Esophagus squamous epithelium (tissue), 5 donors: ENCODE data around the gene SLC7A6. TPM values are rescaled to one million over a fixed set of nuclear protein-coding genes. Genes with fewer than 3 reads are reported as not detected.

Experiments
- DNase-seq: peaks from one replicate; lab custom pipeline; 2025; lab: John Stamatoyannopoulos, UW
- H3K27ac ChIP-seq, 4 donors: fragments of 200-600 bp; sonication (generic); one replicate each; pipeline ENCODE4 v1.5.1; 2016 to 2019; ENCODE audit warnings: mild to moderate bottlenecking in 1 of 4
- H3K27me3 ChIP-seq, 4 donors: fragments of 200-600 bp; sonication (generic); 1 replicate in 3 of 4; 2 replicates in 1 of 4; pipeline versions ENCODE4 v1.5.1 to v1.6.0; 2017 to 2021; ENCODE audit warnings: antibody characterized with exemption in 1 of 4
- H3K36me3 ChIP-seq, 3 donors: fragments of 200-600 bp; sonication (generic); one replicate each; pipeline ENCODE4 v1.5.1; 2016 to 2019
- H3K4me1 ChIP-seq, 3 donors: fragments of 200-600 bp; sonication (generic); one replicate each; pipeline ENCODE4 v1.5.1; 2017 to 2019
- H3K4me3 ChIP-seq, 4 donors: fragments of 200-600 bp; sonication (generic); 1 replicate in 3 of 4; 2 replicates in 1 of 4; pipeline ENCODE4 v1.5.1; 2016 to 2019; ENCODE audit warnings: mild to moderate bottlenecking in 2 of 4, moderate library complexity in 1 of 4
- H3K9me3 ChIP-seq, 3 donors: fragments of 200-600 bp; sonication (generic); one replicate each; pipeline ENCODE4 v1.5.1; 2016 to 2019
- CTCF ChIP-seq, 6 experiments: fragments of 450-650 bp in 4 of 6; fragments of 200-600 bp in 2 of 6; sonication (generic) in 2 of 6; IDR thresholded peaks; one replicate each; pipeline ENCODE4 v1.5.1; 2016 to 2019; ENCODE audit warnings: antibody characterized with exemption in 6 of 6, mild to moderate bottlenecking in 4 of 6, moderate library complexity in 4 of 6
- POLR2A ChIP-seq, 4 donors: fragments of 450-650 bp; IDR thresholded peaks; one replicate each; pipeline ENCODE4 v1.6.1; 2017; ENCODE audit warnings: antibody characterized with exemption in 4 of 4, mild to moderate bottlenecking in 4 of 4, moderate library complexity in 3 of 4
- WGBS, 2 donors: methylation state at CpG; one replicate each; pipeline ENCODE4 v1.1.5; 2018; 5-methylcytosine and 5-hydroxymethylcytosine counted together
- intact Hi-C: fragments of 100-400 bp; cut with DNase I; formaldehyde crosslinking; loops from one replicate; pipeline ENCODE4 v1.15.0; 2022
- total RNA-seq, 4 donors: library from RNA; depleted of rRNA; stranded (reverse); fragments of >200 nt; gene quantifications; one replicate each; pipeline ENCODE4 v1.1.0, GENCODE V29; 2016
- donor health status: DM: yes; HTN: yes; CAD: no.

Gene SLC7A6
- total RNA-seq, 4 donors from 2014 or later: 5.7 to 28.2 (median 7.9) TPM

DNA sequence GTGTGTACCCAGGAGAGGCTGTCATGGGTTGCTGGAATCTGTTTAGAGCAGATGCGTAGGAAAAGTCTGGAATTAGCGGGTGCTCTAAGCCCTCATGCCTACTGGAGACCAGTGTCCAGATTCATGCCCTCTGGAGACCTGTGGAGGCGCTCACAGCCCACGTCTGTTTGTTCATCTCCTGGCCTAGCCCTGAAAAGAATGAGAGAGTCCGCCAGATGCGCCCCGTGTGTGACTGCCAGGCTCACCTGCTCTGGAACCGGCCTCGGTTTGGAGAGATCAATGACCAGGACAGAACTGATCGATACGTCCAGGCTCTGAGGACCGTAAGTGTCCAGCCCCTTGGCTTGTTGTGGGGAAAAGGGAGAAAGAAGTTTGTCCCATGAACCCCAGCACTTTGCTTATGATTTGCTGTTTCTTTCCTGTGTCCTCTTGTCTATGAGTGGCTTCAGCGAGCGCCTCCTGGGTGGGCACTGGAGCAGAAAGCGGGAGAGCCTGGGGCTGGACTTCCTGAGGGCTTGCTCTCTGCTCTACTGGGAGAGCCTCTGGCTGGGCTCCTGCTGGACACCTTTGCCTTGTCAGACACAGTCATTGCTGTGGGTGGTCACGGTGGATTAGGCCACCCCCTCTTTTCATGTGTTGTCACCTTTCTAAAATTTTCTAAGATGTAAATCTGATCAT is 81.8 kb downstream of the SLC7A6 start:
- no peak for TF ChIP-seq POLR2A (IDR thresholded peaks at IDR 0.05)
- no peak for TF ChIP-seq CTCF (IDR thresholded peaks at IDR 0.05)
- intact Hi-C loops: no loop called here
- no peak overlapping the region for H3K4me3 ChIP-seq
- no peaks in the 10 kb centered on the region for H3K27me3 ChIP-seq
- DNase-seq: no peak
- WGBS, 2 donors: 93% methylated on average over 3 to 9 of the region's 16 CpGs
- peaks cover 8 to 94% (median 14%) of the 10 kb centered on the region in 3 donors for H3K36me3 ChIP-seq
- no peaks in the 10 kb centered on the region for H3K4me1 ChIP-seq
- no peak overlapping the region for H3K27ac ChIP-seq
- H3K9me3 ChIP-seq: no peaks in the 10 kb centered on the region

- no peak for TF ChIP-seq CTCF (IDR thresholded peaks at IDR 0.05)
- no peak for TF ChIP-seq POLR2A (IDR thresholded peaks at IDR 0.05)
- intact Hi-C loops: no loop called here
- Histone ChIP-seq H3K27me3 (no peaks in the 10 kb centered on the region), H3K4me1 (no peaks in the 10 kb centered on the region), H3K27ac (no peak overlapping the region), H3K4me3 (no peak overlapping the region), H3K36me3 (peaks cover 13 to 94% (median 14%) of the 10 kb centered on the region in 3 donors), H3K9me3 (no peaks in the 10 kb centered on the region)
- 72 to 79% methylated on average over 4 of the region's 12 CpGs for WGBS, 2 donors
- no peak for DNase-seq
Observed at GRCh38 chr16:68346892-68347480, 82.7 kb downstream of the SLC7A6 start.

GRCh38 chr16:68347605-68348004 is 83.3 kb downstream of the SLC7A6 start:
- no peak for DNase-seq
- Histone ChIP-seq H3K36me3 (peaks cover 13 to 94% (median 14%) of the 10 kb centered on the region in 3 donors), H3K27ac (no peak overlapping the region), H3K27me3 (no peaks in the 10 kb centered on the region), H3K4me3 (no peak overlapping the region), H3K4me1 (no peaks in the 10 kb centered on the region), H3K9me3 (no peaks in the 10 kb centered on the region)
- TF ChIP-seq CTCF (IDR thresholded peaks at IDR 0.05): no peak
- intact Hi-C loops: no loop called here
- 80 to 89% methylated on average over 3 to 4 of the region's 4 CpGs for WGBS, 2 donors

DNA sequence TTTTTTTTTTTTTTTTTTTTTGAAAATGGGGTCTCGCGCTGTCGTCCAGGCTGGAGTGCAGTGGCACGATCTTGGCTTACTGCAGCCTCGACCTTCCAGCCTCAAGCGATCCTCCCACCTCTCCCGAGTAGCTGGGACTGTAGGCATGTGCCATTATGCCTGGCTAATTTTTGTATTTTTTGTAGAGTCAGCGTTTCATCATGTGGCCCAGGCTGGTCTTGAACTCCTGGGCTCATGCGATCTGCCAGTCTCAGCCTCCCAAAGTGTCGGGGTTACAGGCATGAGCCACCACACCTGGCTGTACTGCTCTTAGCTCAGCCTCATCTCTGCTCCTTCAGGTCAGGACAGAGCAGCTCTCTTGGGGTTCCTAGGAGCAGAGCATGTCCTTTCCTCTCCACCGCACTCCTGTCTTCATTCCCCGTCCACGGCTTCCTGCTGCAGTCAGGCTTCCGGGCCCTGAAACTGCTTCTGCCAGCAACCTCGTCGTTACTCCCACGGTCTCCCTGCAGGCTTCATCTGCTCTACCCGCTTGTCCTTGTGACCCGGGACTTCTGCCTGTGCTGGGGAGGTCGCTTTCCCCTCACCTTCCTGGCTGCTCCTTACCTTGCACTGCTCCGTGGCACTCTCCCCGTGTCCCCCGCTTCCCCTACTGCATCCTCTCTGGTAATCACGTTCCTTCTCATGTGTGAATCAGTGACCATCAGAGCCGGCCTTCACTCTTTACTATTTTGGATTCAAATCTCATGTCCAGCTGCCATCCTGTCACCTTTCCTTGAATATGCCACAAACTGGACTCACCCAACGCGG is 84.5 kb downstream of the SLC7A6 start:
- 91 to 94% methylated on average over 24 to 27 of the region's 27 CpGs for WGBS, 2 donors
- Histone ChIP-seq H3K9me3 (no peaks in the 10 kb centered on the region), H3K27me3 (no peaks in the 10 kb centered on the region), H3K36me3 (peaks cover 14 to 94% (median 22%) of the 10 kb centered on the region in 3 donors), H3K4me1 (no peaks in the 10 kb centered on the region), H3K27ac (no peak overlapping the region), H3K4me3 (no peak overlapping the region)
- DNase-seq: no peak
- TF ChIP-seq CTCF (IDR thresholded peaks at IDR 0.05): no peak
- TF ChIP-seq POLR2A (IDR thresholded peaks at IDR 0.05): no peak
- intact Hi-C loops: no loop called here
